Measurements from ENCODE around the gene LSM14B.
"Not testable (repeated sequence)": the region's sequence is repeated elsewhere in the genome, so short reads cannot be mapped to it uniquely, and the experiment has no call there.

The LSM14B gene

DNA sequence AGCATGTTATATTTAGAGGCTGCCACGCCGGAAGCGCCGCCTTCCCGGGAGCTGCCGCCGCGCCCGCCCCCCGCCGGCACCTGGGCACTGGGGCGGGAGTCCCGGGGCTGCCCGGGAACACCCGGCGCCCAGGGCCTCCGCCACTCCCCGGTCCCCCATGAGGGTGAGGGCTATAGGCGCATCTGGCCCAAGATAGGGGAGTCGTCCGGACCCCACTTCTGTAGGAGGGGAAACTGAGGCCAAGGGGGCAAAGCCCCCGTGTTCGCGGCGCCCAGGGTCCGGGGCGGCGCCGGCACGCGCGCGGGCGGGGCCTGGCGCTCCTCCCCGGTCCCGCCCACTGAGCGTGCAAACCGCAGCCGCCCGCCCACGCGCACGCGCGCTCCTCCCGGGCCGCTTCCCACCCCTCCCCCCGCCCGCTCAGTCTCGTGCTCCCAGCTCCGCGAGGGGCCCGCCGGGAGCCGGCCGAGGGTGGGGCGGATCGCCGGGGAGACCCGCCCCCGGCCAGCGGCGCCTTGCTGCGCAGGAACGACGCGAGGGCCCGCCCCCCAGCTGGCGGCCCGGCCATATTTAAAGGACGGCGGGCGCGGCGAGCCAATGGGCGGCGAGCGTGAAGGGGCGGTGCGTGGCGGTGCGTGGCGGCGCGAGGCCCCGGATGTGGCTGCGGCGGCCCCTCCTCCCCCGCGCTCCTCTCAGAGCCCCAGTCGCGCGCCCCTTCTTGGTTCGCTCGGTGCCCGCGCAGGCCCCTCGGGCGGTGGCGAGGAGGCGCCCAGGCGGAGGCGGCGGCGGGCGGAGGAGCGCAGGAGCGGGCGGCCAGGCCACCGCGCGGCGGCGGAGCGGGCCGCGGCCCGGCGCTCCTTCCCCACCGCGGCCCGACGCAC is at the start of gene LSM14B:
Gene LSM14B (plus strand): TSS at position 700 of the 878 bp plus-strand sequence. CDS start 192 bp downstream, outside the sequence.
- peak; percentile 72 for DNase-seq

DNA sequence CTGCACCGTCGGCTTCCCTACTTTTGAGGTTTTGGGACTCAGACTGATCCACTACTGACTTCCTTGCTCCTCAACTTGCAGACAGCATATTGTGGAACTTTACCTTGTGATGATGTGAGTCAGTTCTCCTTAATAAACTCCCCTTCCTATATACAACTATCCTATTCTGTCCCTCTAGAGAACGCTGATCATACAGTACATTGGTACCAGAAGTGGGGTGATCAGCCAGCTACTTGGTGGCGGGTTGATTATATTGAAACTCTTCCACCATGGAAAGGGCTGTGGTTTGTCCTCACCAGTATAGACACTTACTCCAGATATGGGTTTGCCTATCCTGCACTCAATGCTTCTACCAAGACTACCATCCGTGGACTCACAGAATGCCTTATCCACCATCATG is 49.0 kb upstream of the LSM14B start:
- no peak for DNase-seq

DNA sequence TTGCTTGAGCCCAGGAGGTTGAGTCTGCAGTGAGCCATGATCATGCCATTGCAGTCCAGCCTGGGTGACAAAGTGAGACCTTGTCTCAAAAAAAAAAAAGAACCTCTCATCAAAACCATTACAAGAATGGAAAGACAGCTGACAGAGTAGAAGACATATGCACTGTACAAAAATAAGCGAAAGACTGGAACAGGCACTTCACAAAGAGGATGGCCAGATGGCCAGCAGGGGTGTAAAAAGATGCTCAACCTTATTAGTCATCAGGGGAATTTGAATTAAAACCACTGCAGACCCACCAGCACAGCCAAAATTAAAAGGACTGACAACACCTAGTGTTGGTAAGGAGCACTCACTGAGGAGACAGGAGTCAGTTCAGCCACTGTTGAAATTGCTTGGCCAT is 43.1 kb upstream of the LSM14B start:
- no peak for DNase-seq

DNA sequence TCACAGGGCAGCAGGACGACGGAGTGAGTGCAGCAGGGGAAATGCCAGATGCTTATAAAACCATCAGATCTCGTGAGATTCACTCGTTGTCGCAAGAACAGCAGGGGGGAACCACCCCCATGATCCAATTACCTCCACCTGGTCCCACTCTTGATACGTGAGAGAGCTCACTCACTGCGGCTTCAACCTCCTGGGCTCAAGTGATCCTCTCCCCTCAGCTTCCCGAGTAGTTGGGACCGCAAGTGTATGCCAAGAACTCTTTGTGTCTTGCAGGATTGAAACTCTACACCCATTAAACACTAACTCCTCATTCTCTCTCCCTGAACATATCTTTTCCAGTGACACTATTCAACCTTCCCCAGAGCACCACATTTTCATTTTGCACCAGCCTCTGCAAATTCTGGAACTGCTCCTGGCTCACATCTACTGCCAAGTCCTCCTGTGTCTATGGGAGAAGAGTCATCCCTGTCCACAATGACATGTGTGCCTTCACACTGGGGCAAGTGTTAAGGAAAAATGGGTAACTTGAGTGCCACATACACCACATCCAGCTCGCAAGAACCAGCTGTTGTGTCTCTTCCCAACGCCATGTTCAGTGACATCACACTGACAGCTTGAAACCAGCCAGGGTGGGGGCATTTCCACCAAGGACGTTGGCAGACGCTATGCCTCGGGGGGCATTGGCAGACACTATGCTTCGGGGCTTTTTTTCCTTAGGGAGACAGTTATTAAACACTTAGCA is 41.9 kb upstream of the LSM14B start:
- DNase-seq: no peak

DNA sequence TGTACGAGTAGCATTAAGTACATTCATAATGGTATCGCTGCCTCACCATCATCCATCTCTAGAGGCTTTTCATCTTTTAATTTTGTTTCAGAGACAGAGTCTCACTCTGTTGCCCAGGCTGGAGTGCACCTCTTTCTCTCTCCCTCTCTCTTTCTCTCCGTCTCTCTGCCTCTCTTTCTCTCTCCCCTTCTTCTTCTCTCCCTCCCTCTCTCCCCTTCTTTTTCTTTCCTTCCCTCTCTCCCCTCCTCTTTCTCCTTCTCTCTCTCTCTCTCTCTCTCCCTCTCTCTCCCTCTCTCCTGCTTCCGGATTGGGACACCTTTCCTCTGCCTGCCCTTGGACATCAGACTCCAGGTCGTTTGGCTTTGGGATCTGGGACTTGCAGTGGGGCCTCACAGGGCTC is 39.0 kb upstream of the LSM14B start:
- DNase-seq: no peak

DNA sequence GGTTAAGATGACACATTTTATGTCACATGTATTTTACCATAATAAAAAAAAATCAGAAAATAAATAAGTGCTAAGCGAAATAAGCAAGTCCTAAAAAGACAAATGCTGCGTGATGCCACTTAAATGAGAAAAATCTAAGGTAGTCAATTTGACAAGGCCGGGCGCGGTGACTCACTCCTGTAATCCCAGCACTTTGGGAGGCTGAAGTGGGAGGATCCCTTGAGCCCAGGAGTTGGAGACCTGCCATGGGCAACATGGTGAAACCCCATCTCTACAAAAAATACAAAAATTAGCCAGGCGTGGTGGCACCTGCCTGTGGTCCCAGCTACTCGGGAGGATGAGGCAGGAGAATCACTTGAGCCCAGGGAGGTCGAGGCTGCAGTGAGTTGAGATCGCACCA is 38.1 kb upstream of the LSM14B start:
- DNase-seq: not testable (repeated sequence)

DNA sequence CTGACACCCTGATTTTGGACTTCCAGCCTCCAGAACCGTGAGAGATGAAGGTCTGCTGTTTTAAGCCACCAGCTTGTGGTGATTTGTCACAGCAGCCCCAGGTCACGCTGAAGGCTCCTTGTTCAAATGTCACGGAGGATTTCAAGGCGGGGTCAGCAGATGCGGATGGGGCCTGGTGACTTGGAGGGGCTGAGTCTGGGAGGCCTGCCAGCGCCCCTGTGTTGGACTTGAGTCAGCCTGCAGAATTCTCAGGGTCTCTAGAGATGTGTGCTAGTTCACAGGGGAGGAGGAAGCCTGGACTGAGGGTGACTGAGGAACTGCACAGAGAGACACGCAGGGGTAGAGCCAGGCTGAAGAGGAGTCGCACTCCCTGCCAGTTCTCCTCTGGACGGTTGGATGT is 37.1 kb upstream of the LSM14B start:
- no peak for DNase-seq

DNA sequence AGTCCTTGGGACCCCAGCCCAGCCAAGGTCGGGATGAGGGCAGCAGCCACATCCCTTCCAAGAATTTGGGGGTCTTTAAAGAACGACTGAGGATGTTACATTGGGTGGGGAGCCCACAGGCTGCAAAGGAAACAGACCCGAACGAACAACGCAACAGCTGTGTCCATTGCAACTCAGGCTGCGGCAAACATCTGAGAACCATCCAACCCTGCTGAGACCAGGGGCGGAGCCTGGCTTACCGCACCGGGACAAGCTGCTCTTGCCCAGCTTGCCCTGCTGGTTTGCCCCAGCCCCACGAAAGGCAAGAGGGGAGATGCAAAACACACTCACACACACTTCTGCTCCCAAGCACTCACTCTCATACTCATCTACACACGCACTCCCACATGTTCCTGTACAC is 35.0 kb upstream of the LSM14B start:
- no peak for DNase-seq

DNA sequence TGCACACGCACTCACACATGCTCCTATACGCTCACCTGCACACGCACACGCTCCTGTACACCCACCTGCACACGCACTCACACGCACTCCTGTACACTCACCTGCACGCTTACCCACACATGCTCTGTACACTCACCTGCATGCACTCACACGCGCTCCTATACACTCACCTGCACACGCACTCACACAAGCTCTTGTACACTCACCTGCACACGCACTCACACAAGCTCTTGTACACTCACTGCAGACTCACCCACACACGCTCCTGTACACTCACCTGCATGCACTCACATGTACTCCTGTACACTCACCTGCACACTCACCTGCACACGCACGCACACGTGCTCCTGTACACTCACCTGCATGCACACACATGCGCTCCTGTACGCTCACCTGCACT is 34.6 kb upstream of the LSM14B start:
- no peak for DNase-seq

DNA sequence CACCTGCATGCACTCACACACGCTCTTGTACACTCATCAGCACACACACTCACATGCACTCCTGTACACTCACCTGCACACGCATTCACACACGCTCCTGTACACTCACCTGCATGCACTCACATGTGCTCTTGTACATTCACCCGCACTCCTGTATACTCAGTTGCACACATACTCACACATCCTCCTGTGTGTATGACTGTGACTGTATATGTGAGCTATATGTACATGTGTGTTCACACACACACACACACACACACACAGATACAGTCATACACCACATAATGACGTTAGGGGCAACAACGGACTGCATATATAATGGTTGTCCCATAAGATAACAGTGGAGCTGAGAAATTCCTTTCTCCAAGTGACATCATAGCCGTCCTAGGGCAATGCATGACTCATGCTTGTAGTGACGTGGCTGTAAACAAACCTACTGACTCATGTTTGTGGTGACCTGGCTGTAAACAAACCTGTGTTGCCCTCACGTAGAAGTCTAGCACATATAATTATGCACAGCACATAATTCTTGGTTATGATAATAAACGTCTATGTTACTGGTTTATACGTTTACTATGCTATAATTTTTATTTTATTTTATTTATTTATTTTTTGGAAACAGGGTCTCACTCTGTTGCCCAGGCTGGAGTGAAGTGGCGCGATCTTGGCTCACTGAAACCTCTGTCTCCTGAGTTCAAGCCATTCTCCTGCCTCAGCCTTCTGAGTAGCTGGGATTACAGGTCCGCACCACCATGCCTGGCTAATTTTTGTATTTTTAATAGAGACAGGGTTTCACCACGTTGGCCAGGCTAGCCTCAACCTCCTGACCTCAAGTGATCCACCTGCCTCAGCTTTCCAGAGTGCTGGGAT is 33.8 kb upstream of the LSM14B start:
- no peak for DNase-seq

DNA sequence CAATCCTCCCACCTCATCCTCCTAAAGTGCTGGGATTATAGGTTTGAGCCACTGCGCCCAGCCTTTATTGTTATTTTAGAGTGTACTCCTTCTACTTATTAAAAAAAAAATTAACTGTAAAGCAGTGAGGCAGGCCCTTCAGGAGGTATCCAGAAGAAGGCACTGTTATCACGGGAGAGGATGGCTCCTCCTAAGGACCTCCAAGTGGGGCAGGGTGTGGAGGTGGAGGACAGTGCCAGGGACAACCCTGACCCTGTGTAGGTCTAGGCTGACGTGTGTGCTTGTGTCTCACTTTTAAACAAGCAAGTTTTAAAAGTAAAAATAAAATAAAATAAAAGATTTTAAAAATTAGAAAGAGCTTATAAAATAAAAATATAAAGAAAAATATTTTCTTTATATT is 32.9 kb upstream of the LSM14B start:
- DNase-seq: no peak

DNA sequence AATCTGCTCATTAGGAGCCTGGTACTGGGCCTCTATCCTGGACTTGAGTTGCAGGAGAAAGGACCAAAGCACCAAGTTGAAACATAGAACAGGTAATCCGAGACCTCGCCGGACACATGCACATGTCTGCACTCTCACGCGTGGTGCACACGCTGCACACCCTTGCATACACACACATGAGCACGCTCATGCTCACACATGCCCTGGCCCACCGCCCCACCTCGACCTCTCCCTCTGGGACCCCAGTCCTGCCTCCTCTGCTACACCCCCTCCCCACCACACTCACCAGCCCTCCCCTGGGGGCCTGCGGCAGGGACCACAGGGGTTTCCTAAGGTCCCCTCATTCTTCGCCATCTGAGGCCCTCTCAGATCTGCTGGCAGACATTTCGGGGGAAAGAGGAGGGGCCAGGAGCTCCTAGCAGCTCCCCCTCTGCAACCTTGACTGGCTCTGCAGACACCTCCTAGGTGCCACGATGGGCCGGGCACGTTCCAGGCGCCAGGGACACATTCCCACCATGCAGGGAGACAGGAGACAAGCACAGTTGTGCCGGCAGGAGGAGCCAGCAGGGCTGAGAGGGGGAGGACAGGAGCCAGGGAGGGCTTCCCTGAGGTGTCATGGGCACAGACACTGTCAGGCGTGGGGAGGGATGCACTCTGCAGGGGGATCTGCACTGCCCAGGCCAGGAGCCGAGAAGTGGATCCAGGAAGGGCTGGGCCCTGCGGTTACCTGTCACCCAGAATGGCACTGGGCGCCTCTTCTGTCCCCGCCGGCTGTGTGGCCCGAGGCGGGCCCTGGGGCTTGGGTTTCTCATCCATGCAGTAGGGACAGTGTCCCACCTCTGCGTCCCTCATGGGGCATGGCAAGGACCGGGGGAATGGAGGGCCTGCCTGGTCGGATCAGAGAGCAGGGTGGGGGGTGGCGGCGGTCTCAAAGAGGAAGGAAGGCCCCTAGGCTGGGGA is 25.6 kb upstream of the LSM14B start:
- no peak for DNase-seq

DNA sequence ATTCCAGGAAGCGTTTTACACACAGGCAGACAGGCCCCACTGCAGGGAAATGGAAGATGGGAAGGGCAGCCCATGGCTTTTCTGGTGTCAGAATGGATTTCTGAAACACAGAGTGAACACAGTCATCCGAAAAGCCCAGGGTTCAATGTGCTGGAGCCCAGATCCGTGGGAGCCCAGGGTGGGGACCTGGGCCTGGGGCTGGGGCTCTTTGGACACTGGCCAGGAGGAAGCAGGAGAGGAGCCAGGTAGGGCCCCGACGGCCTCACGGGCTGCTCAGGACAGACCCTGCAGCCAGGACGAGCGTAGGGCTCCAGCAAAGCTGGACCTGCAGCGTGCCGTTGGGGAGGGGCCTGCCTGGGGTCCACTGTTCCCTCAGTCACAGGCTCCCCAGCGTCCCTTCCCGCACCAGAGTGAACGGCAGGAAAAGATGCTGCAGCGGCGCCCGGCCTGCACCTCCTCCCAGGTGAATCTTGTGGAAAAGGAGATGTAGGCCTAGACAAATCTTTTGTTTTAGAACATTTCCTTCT is 24.3 kb upstream of the LSM14B start:
- DNase-seq: no peak

DNA sequence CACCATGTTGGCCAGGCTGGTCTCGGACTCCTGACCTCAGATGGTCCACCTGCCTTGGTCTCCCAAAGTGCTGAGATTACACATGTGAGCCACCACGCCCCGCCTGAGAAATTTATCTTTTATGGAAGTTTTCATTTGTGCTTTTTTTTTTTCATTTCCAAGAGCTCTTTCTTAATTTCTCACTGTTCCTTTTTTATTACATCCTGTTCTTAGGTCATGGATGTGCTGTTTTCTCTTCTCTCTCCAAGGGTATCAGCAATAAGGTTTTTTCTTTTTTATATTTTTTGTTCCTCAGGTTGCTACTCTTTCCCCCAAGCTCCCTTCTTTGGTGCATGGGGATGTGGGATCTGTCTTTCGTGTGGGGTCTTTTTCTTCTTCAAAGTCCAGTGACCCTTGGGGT is 21.2 kb upstream of the LSM14B start:
- DNase-seq: no peak

DNA sequence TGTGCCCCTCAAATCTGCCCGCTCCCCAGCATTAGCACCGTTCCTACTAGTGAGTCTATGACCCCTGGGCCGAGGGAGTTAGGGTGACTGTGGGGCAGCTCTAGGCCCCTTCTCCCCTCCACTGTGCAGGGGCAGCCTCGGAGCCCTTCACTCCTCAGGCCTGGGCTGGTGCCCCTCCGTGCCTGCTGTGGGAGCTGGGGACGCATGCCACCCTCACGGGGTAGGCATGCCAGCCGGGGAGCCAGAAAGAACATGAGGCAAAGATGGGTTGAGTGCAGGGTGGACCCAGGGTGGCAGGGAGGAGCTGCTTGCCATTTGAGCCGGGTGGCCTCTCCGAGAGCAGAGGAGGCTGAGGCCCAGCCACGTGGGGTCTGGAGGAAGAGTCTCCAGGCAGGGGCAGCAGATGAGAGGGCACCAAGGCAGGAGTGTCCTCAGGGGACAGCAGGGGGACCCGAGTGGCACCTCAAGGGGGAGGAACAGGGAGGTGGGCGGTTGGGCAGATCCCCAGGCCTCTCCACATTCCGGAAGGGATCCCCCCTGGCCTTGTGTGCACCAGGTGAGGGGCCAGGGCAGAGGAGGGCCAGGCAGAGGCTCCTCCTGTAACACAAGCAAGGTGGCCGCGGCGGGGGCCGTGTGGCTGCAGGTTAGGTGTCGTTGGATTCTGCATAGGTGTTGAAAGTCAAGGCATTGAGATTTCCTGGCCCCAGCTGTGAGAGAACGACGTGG is 18.6 kb upstream of the LSM14B start:
- DNase-seq: no peak

DNA sequence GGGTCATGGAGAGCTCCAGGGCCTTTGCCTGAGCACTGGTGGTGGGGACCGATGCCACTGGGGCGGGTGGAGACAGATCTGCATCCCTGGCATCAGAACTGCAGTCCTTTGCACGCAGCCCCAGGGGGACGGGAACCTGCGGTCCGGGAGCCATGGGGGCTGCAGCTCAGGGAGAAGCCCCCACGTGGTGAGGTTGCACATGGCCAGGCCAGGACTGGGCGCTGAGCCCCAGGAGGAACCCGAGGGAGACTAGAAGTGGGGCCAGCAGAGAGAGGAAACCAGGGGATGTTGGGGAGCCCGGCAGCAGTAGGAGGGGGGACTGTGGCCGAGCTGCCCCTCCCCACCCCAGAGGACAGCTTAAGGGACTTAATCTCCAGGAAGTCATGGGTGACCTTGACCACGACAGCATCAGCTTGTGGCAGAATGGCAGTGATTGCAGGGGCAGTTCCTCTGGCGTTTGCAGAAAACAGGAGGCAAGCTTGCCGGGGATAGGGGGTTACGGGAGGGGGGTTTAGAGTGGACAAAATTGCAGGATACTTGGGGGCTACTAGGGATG is 18.0 kb upstream of the LSM14B start:
- no peak for DNase-seq

DNA sequence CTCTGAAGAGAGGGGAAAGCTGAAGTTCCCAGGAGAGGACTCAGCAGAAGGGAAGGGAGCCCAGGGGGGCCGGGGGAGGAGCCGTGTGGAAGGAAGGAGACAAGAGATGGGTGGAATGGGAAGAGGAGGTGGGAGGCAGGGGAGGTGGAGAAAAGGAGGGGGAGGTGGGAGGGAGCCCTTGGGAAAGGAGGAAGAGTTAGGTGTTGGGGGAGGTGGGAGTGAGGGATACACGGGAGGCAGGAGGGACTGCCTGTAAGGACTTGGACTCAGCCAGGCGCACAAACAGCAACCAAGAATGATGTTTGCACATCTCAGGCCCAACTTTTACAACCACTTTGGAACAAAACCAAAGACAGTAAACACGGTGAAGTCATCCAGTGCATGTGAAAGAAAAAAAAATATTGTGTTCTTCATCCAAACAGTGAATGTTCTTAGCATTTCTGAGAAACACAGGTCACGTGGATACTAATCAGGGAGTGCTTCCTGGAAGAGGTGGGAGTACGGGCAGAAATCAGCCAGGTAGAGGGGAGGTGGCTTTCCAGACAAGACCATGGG is 17.4 kb upstream of the LSM14B start:
- DNase-seq: no peak

DNA sequence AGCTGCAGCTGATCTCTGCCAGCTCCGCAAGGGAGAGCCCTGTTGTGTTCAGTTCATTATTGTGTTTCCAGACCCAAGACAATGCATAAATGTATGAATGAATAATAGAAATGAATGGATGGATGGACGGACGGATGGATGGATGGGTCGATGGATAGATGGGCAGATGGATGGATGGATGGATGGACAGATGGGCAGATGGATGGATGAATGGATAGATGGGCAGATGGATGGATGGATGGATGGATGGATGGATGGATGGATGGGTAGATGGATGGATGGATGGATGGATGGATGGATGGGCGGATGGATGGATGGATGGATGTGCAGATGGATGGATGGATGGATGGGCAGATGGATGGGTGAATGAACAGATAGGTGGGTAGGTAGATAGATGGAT is 16.7 kb upstream of the LSM14B start:
- no peak for DNase-seq

DNA sequence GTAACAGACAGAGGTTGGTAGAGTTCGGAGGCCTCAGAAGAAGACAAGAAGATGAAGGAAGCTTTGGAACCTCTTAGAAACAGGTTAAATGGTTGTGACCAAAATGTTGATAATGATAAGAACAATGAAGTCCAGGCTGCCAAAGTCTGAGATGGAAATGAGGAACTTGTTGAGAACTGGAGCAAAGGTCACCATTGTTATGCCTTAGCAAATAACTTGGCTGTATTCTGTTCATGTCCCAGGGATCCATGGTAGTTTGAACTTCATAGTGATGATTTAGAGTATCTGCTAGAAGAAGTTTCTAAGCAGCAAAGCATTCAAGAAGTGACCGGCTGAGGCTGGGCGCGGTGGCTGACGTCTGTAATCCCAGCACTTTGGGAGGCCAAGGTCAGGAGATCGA is 11.1 kb upstream of the LSM14B start:
- no peak for DNase-seq

DNA sequence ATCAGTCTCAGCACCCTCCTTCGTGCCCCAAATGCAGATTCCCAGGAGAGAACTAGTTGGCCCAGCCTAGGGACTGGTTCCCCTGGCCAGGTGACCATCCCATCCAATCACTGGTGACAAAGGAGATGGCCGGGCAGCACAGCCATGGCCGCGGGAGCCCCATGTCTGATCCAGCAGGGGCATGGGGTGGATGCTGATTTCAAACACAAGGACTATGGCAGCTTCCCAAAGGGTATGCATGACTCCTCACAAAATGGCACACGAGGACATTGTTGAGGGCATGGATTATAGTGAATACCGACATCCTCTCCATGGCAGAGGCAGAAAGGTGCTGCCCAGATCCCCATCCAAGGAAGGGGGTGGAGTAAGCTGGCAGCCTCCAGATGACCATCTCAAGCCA is 9.9 kb upstream of the LSM14B start:
- DNase-seq: no peak

DNA sequence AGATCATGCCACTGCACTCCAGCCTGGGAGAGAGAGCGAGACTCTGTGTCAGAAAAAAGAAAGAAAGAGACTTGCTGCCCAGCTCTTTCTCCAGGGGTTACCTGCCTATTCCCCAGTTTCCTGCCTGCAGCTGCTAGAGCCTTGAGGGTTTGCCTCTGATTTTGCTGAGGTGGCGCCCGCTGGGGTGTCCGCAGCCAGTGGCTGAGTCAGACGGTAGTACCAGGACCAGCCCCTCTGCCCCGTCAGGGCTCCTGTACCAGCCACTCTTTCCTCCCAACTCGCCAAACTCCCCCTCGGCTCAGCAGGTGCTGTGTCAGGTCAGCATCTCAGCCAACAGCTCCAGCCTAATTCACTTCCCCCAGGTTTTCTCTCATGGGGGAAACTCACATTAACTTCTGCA is 7.4 kb upstream of the LSM14B start:
- no peak for DNase-seq

All from SIG-M5 (cell line).